Stimulated activated CD4-positive, alpha-beta T cell treated with anti-CD3 and anti-CD28 coated beads, Interleukin-4, amount 100 ng/mL, for 48 hours (primary cell): Measurements from ENCODE around the gene TULP1.
A peak's percentile ranks its signal among the peaks of the same experiment; 100 is the strongest.
"Not testable (repeated sequence)": the region's sequence is repeated elsewhere in the genome, so short reads cannot be mapped to it uniquely, and the experiment has no call there.

Experiments used
- DNase-seq, 2 donors: peaks; one replicate each; pipeline ENCODE4 v3.0.0-alpha.2; 2020; ENCODE audit warnings: low read depth in 2 of 2

TULP1 gene

GRCh38 chr6:35521235-35521634, 8.5 kb upstream of the TULP1 start:
- no peak for DNase-seq

- DNase-seq: no peak
Observed at GRCh38 chr6:35519313-35520015, 6.8 kb upstream of the TULP1 start.

DNA sequence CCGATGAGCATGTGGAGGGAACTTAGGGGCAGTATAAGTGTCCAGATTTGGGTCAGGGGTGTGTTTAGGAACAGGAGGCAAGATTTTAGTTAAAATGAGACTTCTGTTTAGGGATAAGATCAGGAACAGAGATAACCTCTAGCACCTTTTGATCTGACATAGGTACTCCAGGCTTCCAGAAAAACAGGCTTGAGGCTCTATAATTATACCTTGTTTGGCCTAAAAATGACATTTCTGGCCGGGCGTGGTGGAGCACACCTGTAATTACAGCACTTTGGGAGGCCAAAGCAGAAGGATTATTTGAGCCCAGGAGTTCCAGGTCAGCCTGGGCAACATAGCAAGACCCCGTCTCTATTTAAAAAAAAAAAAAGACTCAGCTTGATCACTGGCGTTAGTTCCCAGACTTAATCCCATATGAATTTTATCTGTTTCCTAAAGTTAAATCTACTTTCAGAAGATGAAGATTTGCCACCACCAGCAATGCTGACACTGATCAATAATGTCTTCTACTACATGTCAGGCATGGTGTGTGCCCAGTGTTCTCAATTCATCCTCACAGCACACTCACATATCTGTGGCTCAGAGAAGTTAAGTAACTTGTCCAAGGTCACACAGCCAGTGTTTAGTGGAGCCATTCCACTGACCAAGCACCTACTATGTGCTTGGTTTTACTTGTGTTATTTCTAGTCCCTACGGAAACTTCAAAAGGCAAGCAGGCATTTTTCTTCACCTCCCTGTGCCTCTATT, 6.0 kb upstream of the TULP1 start:
- no peak for DNase-seq

GRCh38 chr6:35517978-35518377, 5.3 kb upstream of the TULP1 start:
- DNase-seq: not testable (repeated sequence)

GRCh38 chr6:35516712-35517111, 4.0 kb upstream of the TULP1 start:
- no peak for DNase-seq

- DNase-seq: not testable (repeated sequence)
Observed at GRCh38 chr6:35515939-35516338, 3.2 kb upstream of the TULP1 start.

- no peak for DNase-seq
Observed at GRCh38 chr6:35514587-35514986, 1.9 kb upstream of the TULP1 start.

DNA sequence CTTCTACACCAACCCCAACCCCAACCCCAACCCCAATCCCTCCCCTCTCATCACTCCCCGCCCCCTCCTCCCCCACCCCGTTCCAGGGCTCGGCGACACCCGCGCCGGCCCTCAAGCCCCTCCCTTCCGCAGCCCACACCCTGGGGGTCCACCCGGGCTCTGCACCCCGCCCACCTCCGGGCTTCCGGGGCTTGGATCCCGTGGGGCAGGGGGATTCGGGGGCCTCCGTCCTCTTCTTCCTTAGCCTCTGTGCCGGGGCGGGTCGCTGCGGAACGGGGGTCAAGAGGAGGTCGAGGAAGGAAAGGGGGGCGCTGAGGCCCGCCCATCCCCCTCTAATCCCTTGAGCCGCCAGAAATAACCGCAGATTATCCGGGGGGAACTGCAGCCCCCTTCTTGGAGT, 690 bp downstream of the TULP1 start:
- DNase-seq: no peak

GRCh38 chr6:35511562-35511941, 1.1 kb downstream of the TULP1 start:
- DNase-seq: no peak

- no peak for DNase-seq
Observed at GRCh38 chr6:35510916-35511561, 1.7 kb downstream of the TULP1 start.

DNA sequence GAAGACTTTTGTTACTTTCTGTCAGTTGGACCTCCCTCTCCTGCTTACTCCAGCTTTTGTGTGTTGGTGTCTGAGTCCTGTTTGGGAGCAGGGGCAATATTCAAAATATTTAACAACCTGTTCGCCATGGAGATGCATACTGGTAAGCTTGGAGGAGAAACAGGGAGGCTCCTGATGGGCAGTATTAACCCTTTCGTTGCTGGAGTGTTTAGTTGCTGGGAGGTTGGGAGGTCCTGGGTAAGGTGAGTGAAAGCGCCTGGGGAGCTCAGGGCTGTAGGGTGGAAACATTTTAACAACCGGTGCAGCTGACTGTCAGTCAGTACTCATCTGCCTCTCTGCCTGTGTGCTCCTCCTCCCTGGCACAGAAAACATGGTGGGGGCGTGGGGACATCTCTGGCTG, 4.2 kb downstream of the TULP1 start:
- DNase-seq: no peak

GRCh38 chr6:35508027-35508426, 4.7 kb downstream of the TULP1 start:
- no peak for DNase-seq

GRCh38 chr6:35507221-35507620, 5.5 kb downstream of the TULP1 start:
- DNase-seq: no peak

DNA sequence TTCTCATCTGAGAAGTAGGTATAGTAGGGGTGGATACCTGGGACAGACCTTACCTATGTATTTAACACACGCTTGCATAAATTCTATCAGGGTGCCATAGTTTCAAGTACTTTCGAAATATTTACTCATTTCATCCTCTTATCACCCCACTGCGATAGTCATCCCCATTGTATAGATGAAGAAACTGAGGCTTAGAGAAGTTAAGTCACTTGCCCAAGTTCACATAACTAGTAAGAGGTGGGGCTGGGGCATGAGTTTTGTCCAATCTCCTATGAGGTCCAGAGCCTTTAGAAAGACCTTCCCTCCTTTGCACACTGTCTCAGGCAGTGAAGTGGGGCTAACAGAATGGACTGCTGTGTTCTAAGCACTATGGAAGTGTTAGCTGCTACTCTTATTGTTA, 6.2 kb downstream of the TULP1 start:
- no peak for DNase-seq

DNA sequence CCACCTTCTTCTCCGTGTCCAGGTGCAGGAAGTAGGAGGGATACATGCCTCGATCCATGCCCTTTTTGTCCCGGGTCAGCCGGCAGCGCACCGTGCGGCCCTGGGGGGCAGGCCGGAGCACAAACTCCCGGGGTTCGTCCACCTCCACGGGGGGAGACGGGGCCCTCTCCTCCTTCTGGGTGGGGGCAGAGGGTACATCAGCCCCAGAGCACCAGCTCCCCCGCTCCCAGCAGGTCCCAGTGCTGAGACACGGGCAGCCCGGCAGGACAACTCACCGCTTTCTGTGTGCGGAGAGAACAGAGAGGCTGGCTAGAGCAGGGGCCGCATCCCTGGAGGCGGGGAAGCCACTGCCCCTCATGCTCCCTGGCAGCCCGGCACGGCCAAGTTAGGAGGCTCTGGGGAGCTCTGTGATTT, 6.7 kb downstream of the TULP1 start:
- no peak for DNase-seq

GRCh38 chr6:35503534-35503933, 9.2 kb downstream of the TULP1 start:
- DNase-seq: no peak

DNA sequence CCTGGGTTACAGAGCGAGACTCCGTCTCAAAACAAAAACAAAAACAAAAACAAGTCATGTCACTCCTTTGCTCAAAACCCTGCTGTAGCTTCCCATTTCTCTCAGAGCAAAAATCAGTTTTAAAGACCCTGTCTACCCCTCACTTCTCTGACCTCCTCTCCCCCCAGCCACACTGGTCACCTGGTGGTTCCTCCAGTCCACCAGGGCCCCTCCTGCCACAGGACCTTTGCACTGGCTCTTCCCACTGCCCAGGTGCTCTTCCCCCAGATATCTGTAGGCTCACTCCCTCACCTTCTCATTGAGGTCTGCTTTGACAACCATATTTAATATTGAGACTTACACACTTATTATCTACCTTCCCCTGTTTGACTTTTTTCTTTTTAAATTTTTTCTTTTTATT, 10.9 kb downstream of the TULP1 start:
- DNase-seq: no peak

- DNase-seq: no peak
Observed at GRCh38 chr6:35500782-35501181, 11.9 kb downstream of the TULP1 start.

DNA sequence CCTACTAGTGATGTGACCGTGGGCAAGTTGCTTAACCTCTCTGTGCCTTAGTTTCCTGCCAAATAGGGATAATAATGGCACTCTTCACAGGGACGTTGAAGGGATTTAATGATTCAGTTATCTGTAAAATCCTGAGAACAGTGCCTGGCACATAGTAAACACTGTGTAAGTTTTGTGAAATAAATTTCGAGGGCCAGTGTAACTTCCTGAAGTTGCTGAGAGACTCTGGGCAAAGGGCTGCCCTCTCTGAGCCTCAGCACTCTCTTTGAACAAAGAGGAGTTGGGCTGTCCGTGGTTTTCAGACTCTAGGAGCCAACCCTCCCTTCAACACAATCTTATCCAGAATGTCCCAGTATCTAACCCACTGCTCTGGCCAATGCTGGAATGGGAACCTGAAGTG, 13.3 kb downstream of the TULP1 start:
- no peak for DNase-seq

DNA sequence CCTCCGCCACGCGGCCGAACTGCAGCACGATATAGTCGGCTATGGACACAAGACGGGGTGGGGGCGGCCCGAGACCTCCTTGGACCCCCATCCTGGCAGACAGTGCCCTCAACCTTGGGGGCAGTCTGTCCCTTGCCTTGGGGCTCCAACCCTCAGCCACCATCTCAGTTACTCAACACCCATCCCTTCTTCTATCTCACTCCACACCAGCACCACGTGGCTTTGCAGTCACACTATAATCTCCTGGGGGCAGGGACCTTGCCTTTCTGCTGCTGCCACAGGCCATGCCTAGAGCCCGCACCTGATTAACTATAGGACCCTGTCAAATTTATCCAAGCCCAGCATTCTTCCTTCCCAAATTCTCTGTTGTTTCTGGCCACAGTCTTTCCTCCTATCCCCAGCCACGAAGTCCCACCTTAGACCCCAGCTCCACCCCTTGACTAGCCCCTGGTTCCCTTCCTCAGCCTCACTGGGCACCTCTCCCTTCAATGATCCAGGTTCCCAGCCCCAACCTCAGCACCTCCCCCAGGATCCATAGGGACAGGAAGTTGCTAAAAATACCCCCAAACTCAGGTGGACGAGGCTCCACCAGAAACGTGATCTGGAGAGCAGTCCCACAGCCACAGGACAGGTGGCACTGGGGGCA, 14.2 kb downstream of the TULP1 start:
- DNase-seq: no peak

- DNase-seq: peak; percentile 37 to 47
Observed at GRCh38 chr6:35497571-35498421, 14.9 kb downstream of the TULP1 start.
